GM19328 (cell line): ENCODE results near the gene IREB2.
"Not testable (repeated sequence)": the region's sequence is repeated elsewhere in the genome, so short reads cannot be mapped to it uniquely, and the experiment has no call there.

Source experiments
- ATAC-seq: cut with Tn5 transposase; IDR thresholded peaks from one replicate; pipeline ENCODE4 v1.9.1; 2021; ENCODE audit warnings: mild to moderate bottlenecking, moderate library complexity; ENCODE audit not compliant: unreplicated experiment

IREB2 gene

DNA sequence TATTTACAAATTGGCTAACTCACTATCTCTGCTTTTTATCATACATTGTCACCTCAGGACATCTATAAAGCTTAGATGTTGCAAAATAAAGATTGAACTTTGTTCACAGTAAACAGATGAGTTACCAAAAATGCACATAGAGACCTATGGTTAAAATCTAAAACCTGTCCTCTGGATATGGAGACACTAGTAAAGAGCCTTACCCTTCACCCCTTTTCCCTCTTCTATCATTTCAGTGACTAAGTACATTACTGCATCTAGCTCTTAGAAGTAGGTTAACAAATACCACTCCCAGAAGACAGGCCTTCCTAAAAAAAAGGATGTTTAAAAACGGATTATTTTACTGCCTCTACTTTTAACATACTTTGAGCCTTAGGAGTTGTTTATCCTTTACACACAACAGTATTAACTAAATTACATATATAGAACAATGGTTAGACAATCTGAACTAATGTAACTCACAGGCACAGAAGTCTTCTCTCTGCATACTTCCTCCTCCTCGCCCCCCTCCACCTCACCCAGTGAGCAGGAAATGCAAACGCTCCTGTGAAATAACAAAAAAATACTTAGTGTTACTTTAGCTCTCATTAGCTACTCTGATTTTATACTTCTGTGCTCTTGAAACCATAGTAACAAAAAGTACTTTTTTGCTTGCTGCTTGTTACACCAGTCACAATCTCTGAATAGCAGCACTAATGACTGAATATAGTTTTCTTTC, 23.3 kb downstream of the IREB2 start:
- ATAC-seq = no peak

DNA sequence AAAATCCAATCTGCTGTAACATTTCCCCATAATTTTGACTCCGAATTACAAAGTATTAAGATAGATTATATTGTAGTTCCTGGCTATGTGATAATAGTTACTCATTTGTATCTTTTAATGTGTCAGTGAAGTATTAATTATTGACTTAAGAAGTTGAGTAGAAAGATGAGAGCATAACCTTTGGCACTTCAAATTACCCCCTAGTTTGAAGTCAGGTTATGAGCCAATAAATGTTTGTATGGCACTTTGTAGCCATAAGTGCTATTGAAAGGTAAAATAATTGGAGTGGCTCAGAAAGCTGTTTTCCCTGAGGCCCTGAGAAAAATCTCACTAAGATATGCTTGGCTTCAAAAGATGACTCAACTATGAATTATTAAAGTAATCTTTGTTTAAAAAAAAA, 31.0 kb downstream of the IREB2 start:
- no peak for ATAC-seq

DNA sequence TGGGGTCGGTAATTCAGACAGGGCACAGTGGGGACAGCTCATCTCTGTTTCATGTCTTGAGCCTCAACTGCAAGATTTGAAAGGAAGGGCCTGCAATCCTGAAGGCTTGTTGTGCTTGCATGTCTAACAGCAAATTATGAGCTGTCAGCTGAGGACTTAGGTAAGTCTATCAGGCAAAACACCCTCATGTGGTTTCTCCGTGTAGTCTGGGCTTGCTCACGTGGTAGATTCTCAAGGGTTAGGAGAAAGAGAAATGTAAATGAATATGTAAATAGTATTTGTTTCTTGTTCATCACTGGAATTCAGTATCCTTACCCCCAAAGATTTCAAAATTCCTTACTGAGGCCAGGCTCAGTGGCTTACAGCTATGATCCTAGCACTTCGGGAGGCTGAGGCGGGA, 39.3 kb downstream of the IREB2 start:
- ATAC-seq = no peak

DNA sequence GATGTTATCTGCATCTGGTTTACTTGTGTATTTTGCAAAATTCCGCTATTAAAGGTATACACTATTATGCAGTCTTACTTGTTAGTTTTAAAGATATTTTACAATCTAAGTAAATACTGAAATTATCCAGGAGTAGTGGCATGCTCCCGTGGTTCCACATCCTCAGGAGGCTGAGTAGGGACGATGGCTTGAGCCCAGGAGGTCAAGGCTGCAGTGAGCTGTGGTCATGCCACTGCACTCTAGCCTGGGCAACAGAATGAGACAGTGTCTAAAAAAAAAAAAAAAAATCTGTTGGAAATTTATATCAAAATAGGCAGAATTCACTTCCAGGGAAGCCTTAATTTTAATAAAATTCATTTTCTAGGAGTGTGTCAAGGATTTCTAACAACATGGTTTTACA, 41.6 kb downstream of the IREB2 start:
- ATAC-seq = no peak

DNA sequence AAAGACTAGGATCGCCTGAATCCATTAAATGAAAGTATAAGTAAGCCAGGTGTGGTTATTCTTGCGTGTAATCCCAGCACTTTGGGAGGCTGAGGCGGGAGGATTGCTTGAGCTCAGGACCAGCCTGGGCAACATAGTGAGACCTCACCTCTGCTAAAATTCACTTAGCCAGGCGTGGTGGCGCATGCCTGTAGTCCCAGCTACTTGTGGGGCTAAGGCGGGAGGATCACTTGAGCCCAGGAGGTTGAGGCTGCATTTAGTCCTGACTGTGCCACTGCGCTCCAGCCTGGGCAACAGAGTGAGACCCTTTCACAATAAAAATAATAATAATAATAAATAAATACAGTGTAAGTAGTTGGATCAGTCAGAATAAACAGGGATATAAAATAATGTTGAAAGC, 43.9 kb downstream of the IREB2 start:
- ATAC-seq = no peak

DNA sequence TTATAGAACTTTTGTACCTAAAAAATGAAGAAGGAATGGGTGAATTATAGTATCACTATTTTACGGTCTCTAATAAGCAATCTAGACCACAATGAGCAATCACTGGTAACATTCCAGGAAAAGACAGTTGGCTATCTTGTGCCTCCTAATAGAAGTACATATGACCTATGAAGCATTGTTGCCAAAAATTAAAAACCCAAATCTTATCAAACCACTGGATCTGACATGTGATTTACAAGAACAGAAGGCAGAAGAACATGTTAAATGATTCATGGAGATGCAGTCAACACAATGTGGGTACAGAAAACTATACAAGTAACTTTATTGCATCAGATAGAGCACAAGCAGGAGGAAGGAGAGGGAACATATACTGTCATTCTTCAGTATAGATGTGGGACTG, 54.9 kb downstream of the IREB2 start:
- ATAC-seq = no peak

DNA sequence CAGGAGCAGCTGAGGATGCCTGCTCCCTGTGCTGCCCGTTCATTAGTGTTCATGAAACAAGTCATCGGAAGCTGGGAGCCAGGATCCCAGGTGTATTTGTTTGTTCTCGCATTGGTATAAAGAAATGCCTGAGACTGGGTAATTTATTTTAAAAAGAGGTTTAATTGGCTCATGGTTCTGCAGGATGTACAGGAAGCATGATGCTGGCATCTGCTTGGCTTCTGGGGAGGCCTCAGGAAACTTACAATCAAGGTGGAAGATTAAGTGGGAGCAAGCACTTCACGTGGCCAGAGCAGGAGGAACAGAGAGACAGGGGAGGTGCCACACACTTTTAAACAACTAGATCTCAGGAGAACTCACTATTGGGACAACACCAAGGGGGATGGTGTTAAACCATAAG, 63.8 kb downstream of the IREB2 start:
- no peak for ATAC-seq

DNA sequence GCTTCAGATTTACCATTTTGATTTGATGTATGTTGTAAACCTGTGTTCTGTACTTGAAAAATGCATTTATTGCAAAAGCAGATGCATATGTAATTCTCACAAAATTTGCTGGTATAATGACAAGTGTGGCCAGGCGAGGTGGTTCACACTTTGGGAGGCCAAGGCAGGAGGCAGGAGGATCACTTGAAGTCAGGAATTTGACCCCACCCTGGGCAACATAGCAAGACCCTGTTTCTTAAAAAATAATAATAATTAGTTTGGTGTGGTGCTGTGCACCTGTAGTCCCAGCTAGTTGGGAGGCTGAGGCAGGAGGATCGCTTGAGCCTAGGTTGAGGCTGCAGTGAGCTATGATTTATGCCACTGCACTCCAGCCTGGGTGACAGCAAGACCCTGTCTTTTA, 64.6 kb downstream of the IREB2 start:
- no peak for ATAC-seq

DNA sequence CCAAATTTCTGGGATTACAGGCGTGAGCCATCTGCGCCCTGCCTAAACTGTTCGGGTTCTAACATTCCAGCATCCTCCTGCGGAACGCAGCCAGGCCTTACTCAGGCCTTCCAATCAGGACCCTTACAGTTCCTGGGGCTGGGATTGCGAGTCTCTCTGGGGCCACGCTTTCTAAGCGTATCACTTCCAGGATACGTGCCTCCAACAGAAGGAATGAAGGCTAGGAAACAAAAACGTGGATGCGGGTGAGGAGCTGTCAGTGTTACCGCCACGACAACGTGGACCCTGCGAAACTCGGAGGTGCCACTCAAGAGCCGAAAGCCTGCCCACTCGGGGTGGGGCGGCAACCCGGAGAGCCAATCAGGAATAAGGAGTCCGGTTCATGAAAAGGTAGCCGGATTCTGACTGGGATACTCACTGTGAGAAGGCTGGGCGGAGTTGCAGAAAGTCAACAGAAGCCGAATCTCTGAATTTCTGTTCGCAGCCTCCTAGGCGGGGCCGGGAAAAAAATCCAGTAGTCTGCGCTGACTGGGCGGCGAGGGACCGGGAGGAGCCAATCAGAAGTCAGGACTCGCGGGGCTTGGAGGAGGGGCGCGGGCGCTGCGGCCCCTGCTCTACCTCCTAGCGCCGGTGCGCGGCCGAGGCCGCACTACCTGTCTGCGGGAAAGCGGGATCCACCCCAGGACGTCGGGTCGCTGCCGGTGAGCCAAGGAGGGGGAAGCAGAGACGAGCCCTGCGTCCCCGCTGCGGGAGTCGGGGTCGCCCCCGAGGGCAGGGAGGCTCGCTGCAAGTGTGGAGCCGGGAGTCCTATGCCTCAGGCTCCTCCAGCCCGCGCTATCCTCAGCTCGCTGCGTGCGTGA, 69.2 kb downstream of the IREB2 start, which contains the start of gene HYKK:
Gene HYKK, plus strand, starts transcription at position 607 of the 860 bp plus-strand sequence. CDS start 5,512 bp downstream, outside the sequence.
- ATAC-seq = peak; percentile 72

DNA sequence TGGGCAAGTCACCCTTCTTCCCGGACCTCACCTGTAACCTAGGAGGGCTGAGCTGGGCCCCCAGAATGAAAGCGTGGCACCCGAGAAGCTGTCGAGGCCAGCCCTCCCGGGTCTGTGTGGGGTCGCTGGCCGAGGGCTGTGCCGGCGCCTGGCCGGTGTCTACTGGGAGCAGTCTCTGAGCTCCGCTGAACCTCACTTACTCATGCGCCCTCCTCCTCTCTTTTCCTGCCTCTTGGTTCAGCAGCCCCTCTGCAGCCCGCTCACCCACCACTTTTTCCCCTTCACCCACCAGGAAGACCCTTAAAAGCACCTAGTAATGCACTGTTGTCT, 69.8 kb downstream of the IREB2 start:
- no peak for ATAC-seq

DNA sequence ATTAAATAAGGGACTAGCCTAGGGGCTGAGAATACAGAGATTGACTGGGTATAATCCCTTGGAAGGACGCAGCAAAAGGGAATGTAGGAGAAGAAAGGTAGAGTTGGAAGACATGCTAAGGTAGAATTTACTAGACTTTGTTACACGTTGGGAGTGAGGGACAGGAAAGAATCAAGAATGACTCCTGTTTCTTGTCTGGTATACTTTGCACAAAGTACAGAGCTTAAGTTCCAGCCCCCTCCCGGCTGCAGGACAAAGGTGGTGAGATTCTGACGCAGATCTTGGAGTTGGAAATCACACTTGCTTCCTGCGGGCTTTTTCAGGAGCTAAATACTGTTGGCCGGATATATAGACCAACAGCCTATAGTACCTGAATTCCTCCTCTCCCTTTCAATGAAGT, 70.3 kb downstream of the IREB2 start:
- ATAC-seq = no peak

DNA sequence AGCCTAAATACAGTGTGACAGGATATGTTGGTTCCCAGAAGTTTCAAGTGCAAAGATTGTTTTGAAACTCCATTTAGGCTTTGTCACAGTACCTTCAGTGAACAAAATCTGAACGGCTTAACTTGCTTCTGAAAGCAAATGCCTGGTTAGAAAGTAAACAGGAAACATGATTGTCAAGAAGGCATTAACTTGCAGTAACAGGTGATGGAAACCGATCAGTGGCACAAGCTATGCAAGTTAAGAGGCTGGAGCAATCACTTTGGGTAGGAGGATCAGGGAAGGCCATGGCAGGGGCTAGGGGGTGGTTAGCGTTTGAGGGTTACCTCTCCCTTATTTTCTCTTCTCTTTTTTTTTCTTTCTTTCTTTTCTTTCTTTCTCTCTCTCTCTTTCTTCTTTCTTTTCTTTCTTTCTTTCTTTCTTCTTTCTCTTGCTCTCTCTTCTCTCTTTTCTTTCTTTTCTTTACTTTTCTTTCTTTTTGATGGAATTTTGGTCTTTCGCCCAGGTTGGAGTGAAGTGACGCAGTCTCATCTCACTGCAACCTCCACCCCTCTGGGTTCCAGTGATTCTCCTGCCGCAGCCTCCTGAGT, 71.8 kb downstream of the IREB2 start:
- no peak for ATAC-seq

DNA sequence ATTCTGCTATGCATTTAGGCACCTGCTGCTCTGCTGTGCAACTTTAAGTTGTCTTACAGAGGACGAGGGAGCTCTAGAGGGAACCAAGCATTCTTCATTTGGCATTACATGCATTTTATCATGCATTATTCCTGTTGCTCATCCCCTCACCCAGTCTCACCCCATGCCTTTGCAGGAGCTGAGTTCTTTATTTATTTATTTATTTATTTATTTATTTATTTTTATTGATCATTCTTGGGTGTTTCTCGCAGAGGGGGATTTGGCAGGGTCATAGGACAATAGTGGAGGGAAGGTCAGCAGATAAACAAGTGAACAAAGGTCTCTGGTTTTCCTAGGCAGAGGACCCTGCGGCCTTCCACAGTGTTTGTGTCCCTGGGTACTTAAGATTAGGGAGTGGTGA, 82.0 kb downstream of the IREB2 start:
- not testable (repeated sequence) for ATAC-seq

DNA sequence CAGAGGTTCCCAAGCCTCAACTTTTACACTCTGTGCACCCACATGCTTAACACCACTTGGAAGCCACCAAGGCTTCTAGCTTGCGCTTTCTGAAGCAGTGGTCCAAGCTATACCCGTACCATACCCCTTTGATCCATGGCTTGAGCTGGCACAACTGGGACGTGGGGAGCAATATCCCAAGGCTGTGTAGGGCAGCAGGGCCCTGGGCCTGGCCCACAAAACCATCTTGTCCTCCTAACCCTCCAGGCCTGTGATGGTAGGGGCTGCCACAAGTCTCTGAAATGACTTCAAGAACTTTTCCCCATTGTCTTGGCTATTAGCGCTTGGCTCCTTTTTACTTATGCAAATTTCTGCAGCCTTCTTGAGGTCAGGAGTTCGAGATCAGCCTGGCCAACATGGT, 86.2 kb downstream of the IREB2 start:
- no peak for ATAC-seq

DNA sequence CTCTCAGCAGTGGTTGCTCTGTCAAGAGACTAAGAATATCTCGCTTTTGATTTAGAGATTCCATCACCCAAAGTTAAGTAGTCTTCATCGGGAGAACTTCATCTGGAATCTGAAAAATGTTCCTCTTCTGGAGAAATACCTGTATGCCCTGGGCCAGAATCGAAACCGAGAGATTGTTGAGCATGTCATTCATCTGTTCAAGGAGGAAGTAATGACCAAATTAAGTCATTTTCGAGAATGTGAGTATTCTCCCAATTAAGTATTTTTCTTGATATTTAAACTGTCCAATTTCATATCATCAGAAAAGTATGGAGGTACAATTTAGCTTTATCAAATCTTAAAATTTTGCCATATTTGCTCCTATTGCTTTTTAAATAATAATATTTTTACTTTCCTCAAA, 89.3 kb downstream of the IREB2 start:
- no peak for ATAC-seq

DNA sequence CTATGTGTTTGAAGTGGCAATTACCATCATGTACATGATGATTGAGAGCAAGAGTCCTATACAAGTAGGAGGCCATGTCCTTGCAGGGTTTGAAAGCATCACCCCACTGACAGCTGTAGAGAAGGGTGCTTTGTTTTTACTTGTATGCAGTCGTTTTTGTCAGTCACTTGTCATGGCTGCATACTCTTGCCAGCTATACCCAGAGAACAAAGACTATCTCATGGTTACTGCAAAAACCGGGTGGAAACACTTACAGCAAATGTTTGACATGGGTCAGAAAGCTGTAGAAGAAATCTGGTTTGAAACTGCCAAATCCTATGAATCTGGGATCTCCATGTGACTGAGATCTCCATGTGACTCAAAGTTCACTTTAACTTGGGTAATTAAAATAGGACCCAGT, 95.3 kb downstream of the IREB2 start:
- ATAC-seq = no peak

DNA sequence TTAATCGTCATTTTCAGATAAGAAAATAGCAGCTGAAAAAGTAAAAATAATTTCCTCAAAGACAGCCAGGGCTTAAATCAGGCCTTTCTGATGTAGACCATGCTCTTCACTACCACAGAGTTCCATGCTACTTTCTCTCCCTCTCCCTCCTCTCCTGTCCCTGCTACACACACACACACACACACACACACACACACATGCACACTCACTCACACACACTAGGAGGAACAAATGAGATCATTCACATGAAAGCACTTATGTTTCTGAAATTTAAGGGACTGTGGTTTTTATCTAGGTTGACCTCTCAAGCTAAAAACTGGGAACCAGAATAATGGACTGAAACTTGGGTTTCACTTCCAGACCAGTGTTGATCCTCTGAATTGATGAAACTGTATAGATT, 98.1 kb downstream of the IREB2 start:
- ATAC-seq = no peak

DNA sequence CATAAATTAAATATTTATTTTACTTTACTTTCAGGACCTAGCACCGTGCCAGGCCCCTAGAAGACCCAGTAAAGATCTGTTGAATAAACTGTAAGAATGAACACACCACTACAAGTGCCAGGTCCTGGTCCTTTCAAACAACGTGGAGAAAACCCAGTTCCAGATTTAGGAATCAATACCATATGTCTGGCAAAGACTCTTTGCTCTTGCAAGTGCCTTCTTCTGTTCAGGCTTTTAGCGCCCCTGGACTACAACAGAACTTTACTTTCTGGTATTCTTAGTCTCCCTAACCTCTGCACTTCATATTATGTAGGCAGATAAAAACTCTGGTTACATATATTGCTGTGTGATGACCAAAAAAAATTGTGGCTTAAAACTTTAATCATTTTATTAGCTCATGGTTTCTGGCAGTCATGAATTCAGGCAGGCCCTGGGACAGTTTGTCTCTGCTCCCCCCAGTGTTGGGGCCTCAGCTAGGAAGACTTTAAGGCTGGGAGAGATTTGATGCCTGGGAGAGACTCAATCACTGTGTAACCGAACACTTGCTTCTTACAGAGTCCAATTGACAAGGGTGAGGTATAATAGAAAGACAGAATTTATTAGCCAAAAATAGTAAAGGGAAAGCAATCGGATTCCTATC, 99.4 kb downstream of the IREB2 start:
- ATAC-seq = no peak

DNA sequence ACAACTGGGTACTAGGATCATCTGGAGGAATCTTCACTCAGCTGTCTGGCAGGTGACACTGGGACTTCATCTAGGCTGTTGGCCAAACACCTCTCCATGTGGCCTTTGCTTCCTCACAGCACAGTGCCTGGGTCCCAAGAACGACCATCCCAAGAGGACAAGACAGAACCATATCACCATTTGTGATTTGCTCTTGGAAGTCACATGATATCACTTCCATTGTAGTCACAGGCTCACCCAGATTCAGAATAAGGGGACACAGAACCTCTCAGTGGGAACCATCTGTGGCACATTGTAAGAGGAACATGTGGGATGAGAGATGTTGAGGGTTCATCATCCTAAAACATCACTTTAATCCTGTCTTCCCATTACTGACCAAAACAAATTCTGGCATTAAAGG, 100.3 kb downstream of the IREB2 start:
- no peak for ATAC-seq

DNA sequence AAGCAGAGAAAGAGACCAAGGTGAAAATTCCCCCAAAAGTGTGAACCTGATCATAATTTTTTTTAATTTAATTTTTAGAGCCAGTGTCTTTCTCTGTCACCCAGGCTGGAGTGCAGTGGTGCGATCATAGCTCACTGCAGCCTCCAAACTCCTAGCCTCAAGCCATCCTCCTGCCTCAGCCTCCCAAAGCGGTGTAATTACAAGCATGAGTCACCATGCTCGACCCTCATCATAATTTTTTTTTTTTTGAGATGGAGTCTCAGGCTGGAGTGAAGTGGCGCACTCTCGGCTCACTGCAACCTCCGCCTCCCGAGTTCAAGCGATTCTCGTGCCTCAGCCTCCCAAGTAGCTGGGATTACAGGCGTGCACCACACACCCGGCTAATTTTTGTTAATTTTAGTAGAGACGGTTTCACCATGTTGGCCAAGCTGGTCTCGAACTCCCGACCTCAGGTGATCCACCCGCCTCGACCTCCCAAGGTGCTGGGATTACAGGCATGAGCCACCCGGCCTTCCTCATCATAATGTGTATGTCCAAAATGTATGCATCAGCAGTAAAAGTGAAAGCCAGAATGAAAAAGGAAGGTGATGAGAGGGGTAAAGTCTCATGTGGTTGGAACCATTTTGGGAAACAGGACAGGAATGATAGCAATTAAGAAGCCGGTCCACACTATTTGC, 101.6 kb downstream of the IREB2 start:
- ATAC-seq = not testable (repeated sequence)
